HK-2 (cell line): ENCODE data around the gene EIF1AX.
"Not testable (repeated sequence)": the region's sequence is repeated elsewhere in the genome, so short reads cannot be mapped to it uniquely, and the experiment has no call there.

ENCODE experiments used
- DNase-seq: peaks from one replicate; pipeline ENCODE4 v3.0.0-alpha.2; 2018; ENCODE audit not compliant: unreplicated experiment

Gene EIF1AX

DNA sequence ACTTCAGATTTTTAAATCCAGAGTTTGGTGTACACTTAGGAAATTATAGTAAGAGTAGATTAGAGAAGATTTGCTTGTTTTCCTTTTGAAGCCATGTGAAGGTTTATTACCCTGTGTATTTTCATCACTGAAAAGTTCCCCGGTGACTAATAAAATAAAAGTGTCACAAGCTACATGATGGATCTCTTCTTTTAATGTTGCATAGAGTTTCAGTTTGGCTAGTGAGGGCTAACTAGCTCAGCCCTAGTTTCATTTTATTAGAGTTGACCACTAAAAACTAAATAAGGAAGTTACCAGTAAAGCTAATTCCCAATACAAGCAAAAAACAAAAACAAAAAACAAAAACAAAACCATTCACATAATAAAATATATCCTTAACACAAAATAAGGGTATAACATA is 14.8 kb downstream of the EIF1AX start:
- not testable (repeated sequence) for DNase-seq

DNA sequence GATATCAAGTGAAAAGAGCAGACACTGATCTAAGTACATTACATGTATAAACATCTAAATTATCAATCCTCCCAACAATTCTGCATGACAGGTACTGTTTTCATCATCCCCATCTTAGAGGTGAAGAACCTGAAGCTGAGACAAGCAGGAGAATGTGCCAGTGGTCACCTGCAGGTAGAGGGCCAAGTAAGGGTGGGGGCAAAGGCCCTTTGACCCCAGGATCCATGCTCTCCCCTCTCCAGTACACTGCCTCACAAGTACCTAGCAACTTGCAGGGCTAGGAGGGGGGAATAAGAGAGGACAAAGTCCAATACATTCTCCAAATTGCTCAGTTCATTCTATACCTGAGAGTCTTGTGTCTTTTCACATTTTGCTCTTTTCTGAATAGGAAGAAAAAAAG is 16.7 kb downstream of the EIF1AX start:
- no peak for DNase-seq

DNA sequence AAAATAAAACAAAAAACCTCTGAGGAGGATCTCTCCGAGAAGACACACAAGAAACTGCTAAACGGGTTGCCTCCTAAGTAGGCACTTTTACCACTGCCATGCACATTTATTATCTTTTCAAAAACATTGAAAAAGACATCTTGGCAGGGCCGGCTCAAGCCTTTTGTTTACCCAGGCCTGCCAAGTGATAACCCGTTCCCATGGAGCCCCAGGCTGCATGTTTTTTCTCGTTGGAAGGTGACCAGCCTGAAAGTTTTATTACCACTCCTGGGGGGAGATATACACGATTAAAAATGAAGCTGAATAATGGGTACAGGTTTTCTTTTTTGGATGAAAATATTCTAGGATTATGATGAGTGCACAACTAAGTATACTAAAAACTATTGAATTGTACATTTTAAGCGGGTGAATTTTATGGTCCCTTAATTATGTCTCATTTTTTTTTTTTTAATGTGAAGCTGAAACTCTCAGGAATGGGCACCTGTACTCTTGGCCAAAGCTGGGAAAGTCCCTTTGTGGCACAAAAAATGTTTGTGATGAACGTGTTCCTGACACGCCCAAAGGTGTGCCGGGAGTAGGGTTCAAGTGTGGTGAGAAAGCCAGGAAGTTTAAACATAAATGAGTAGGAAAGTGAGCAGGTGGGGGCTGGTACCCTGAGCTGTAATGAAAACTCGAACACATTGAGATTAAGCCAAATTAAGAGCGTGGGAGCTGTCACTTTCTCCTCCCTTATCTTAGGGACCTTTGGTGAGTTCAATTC is 23.4 kb downstream of the EIF1AX start:
- DNase-seq = no peak

DNA sequence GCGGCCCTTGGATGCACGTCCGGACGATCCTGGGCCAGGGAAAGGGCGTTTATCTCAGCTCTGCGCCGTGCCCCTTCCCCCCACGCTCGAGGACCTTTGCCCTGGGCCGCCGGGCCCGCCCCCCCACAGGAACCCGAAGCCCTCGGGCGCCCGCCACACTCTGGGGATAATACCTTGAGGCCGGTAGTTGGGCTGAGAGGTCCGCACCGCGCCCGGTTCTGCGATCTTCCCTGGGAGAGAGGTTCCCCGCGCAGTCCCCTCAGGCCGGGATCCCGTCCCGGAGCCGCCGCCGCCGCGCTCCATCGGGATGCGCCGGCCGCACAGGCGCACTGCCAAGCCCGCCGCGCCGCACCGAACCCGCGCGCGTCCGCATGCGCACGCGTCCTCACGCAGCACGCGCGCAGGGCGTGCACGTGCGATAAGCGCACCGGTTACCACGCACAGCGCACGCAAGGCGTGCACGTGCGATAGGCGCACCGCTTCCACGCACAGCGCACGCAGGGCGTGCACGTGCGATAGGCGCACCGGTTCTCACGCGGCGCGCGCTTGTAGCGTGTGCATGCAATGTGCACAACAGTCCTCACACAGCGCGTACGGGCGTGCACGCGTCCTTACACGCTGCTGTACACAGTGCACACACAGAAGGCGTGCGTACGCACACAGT is 24.9 kb downstream of the EIF1AX start, which contains the start of gene MAP7D2:
Gene MAP7D2 (minus strand): TSS at position 331 of the 664 bp plus-strand sequence. CDS start 28 bp downstream, at position 303.
- no peak for DNase-seq

DNA sequence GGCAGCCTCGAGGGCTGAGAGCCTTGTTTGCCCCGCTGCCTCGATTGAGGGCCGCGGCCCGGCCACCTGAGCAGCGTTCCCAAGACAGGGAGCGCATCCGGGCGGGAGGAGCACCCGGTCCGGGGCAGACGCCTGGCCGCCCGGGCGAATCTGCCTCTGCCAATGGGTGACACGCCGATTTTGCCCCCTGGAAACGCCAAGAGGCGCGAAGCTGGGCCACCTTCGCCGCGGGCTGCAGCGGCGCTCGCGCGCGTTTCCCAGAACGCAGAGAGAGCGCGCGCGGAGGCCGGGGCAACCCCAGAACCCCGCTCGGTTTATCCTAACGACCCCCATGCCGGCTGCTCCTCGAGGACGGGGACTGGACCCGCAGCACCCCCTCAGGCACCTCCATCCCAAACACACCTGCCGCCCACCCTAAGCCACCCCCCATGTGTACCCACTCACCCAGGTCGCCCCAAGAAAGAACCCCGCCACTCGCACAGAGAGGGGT is 25.5 kb downstream of the EIF1AX start:
- DNase-seq = peak; percentile 24

DNA sequence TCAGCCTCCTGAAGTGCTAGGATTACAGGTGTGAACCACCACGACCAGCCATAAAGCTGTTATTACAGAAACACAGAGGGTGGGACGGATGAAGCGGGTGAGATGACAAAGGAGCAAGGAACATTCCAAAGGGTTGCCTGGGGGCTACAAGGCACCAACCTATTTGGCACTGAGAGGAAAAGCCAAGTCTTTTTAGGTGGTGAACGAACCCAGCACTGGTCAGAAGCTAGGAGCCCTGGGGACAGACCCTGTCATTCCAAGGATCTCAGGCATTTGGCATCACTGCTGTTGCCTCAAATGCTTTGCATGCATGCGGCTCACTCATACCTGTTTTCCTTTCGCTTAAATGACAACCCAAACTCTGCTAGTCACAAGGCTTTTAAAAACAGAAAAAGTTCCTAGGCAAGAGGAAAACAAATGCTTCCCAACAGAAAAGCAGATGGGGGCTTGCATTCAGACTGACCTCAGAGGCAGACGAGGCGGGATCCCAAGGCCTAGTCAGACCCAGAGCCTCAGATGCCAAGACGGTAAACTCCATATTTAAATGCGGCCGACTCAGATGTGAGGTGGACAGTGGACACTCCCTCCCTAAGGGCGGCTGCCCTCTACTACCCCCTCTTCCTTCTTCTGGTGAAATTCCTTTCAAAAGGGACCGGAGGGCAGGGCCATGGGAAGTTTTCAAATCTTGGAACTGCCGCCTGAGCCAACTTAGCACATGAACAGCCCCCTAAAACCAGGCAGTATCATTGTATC is 29.4 kb downstream of the EIF1AX start:
- DNase-seq = no peak

DNA sequence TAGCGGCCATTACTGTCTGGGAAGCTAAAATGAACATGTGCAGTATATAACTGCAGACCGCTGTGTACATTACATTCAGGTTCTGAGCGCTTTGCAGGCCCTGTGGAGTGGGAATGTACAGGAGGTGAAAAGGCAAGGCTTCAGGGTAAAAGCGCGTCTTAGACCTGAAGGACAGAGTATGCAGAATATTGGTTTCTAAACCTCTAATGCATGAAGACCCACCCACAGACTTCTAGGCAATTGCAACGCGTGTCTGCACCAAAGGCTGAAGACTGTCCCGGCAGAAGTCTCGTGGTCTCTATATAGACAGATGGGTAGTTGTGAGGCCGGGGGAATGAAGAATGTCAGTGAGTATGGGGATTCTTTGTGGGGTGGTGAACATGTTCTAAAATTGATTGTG is 30.4 kb downstream of the EIF1AX start:
- DNase-seq = no peak

DNA sequence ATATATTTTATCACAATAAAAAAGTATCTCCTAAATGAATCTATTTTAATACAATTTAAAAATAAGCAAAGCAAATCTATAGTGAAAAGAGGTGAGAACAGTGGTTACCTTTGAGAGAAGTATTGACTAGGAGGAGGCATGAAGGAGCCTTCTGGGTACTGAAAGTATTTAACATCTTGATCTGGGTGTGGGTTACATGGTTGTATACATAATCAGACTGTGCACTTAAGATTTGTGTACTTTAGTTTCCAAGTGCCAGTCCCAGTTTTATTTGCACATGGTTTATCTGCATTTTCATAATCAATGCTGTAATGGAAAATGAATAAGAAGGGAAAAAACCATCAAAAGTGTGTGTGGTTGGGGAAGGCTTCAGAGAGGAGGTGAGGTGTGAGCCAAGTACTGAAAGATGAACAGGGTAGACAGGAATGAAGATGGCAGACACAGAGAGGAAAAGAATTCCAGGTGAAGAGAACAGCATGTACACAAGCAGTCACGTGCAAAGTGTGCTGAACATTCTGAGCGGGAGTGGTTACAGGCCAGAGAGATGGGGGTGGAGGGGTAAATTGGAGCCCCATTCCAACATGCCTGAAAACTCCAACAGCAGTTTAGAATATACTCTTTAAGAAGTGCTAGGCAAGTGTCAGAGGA is 39.6 kb downstream of the EIF1AX start:
- DNase-seq = no peak

DNA sequence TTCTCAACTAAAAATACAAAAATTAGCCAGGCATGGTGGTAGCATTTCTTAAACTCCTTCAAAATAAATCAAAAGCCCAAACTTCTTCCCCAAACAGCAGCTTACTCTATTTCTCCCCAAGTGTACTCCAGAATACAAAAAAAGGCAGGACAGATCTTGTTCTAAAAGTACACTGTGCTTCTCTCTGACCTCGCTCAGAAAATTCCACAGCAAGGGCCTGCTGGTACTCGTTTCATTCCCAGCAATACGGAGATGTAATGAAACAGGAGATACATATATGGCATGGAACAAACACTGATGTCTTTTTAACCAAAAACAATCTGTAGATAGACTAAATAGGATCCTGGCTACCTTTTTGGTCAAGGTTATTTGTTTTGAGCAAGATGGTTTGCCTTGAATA is 50.1 kb downstream of the EIF1AX start:
- DNase-seq = no peak

DNA sequence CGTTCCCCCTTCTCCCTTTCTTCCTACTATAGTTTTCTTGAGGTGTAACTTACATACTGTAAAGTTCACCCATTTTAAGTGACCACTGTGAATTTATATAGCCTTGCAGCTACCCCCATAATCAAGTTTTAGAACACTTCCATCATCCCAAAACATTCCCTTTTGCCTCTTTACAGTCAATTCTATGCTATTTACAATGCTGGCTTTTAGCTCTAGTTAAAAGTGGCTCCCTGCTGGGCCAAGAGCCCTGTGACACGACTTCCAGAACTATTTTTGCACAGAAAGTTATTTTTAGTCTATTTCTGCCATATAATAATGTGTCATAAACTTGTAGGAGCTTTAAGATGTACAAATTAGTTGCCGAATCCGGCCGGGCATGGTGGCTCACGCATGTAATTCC is 51.8 kb downstream of the EIF1AX start:
- DNase-seq = no peak

DNA sequence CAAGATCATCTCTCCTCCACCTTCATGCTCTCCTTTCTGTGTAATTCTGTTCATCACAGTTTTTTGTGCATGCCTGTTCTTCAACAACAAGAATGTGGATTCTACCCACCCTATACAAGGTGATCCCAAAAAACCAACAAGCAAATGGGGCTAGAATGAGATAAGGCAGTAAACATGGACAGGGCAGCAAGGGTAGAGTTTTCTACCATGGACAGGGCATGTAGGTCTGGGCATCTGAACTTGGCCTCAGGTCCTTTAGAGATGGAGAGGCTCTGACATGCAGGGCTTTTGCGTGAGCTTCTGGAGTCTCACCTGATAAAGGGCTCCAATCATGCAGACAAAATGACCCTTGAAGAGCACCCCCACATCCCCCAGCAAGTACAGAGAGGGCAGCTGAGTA is 61.4 kb downstream of the EIF1AX start:
- DNase-seq = no peak
